WTC11 (cell line): ENCODE data around the gene ILKAP.

ENCODE experiments used
- AFF4 ChIP-seq: sonication (generic); formaldehyde crosslinking; IDR thresholded peaks from 2 replicates; pipeline ENCODE4 v1.8.1; 2023; ENCODE audit warnings: mild to moderate bottlenecking, missing genetic modification reagents, borderline replicate concordance
- ATF6 ChIP-seq: sonication (generic); formaldehyde crosslinking; IDR thresholded peaks from 2 replicates; pipeline ENCODE4 v1.8.1; 2023; ENCODE audit warnings: mild to moderate bottlenecking, missing genetic modification reagents
- CTCF ChIP-seq: fragments of 200-600 bp; IDR thresholded peaks from 2 replicates; pipeline ENCODE4 v1.8.0; 2022; ENCODE audit warnings: antibody characterized with exemption
- E2F1 ChIP-seq: sonication (generic); formaldehyde crosslinking; IDR thresholded peaks from 2 replicates; pipeline ENCODE4 v1.8.0; 2022; ENCODE audit warnings: mild to moderate bottlenecking, missing genetic modification reagents
- ESRRA ChIP-seq: sonication (generic); formaldehyde crosslinking; IDR thresholded peaks from 2 replicates; pipeline ENCODE4 v1.8.1; 2022; ENCODE audit warnings: mild to moderate bottlenecking, missing genetic modification reagents, borderline replicate concordance
- GABPB1 ChIP-seq: sonication (generic); formaldehyde crosslinking; IDR thresholded peaks from 2 replicates; pipeline ENCODE4 v1.8.1; 2023; ENCODE audit warnings: mild to moderate bottlenecking, missing genetic modification reagents
- JUN ChIP-seq: sonication (generic); formaldehyde crosslinking; IDR thresholded peaks from 2 replicates; pipeline ENCODE4 v1.8.0; 2023; ENCODE audit warnings: mild to moderate bottlenecking, missing genetic modification reagents
- RELA ChIP-seq: sonication (generic); formaldehyde crosslinking; IDR thresholded peaks from 2 replicates; pipeline ENCODE4 v1.8.1; 2022; ENCODE audit warnings: missing genetic modification reagents, mild to moderate bottlenecking, borderline replicate concordance
- SP1 ChIP-seq: sonication (generic); formaldehyde crosslinking; conservative IDR thresholded peaks from 2 replicates; pipeline ENCODE4 v1.8.1; 2022; ENCODE audit warnings: missing genetic modification reagents
- USF1 ChIP-seq: sonication (generic); formaldehyde crosslinking; IDR thresholded peaks from 2 replicates; pipeline ENCODE4 v1.8.0; 2022; ENCODE audit warnings: mild to moderate bottlenecking, missing genetic modification reagents
- ZNF121 ChIP-seq: sonication (generic); formaldehyde crosslinking; IDR thresholded peaks from 2 replicates; pipeline ENCODE4 v1.8.0; 2023; ENCODE audit warnings: missing genetic modification reagents

- TF ChIP-seq CTCF: no peak
- no peak for TF ChIP-seq ESRRA (CRISPR knock-in tag)
- TF ChIP-seq SP1 (CRISPR knock-in tag): no peak
- no peak for TF ChIP-seq E2F1 (CRISPR knock-in tag)
- TF ChIP-seq GABPB1 (CRISPR knock-in tag): no peak
- no peak for TF ChIP-seq ATF6 (CRISPR knock-in tag)
- TF ChIP-seq JUN: no peak
- no peak for TF ChIP-seq ZNF121 (CRISPR knock-in tag)
- no peak for TF ChIP-seq USF1
- no peak for TF ChIP-seq RELA
- TF ChIP-seq AFF4: no peak
Measured at GRCh38 chr2:238231809-238232208, 28.3 kb upstream of the ILKAP start.
